ENCODE results near the gene TAF11L5. TPM values are rescaled to one million over a fixed set of nuclear protein-coding genes. Genes with fewer than 3 reads are reported as not detected.
"Not testable (repeated sequence)": the region's sequence is repeated elsewhere in the genome, so short reads cannot be mapped to it uniquely, and the experiment has no call there.

Gene TAF11L5
- total and polyA plus RNA-seq, 2 experiments from 2014 or later: not detected

- H3K36me3 ChIP-seq (ENCODE audit: insufficient read depth); H2AFZ ChIP-seq; H3K4me3 ChIP-seq; H3K9me2 ChIP-seq (ENCODE audit: insufficient read depth); H3K27me3 Mint-ChIP-seq (ENCODE audit: insufficient read depth, low read depth, poor library complexity); H3K9me3 Mint-ChIP-seq; H3K79me2 ChIP-seq (replicated peaks; ENCODE audit: insufficient read depth); H3K4me3 Mint-ChIP-seq; H3K4me2 ChIP-seq; H3K27ac ChIP-seq (ENCODE audit: low read depth); H3K4me1 Mint-ChIP-seq; H4K20me1 ChIP-seq (replicated peaks; ENCODE audit: insufficient read depth); H3F3A ChIP-seq (replicated peaks; ENCODE audit: low read depth); DNase-seq (ENCODE audit: low spot score); ATAC-seq; H3K4me1 ChIP-seq (ENCODE audit: insufficient read depth); H3K27me3 ChIP-seq (ENCODE audit: insufficient read depth); H3K36me3 Mint-ChIP-seq (ENCODE audit: low read depth); H3K27ac Mint-ChIP-seq: not testable (repeated sequence)
Measured at GRCh38 chr5:17486464-17487173, 38.4 kb upstream of the TAF11L5 start.

- no peak overlapping the region for H3K27ac ChIP-seq (ENCODE audit: low read depth)
- H4K20me1 ChIP-seq (replicated peaks; ENCODE audit: insufficient read depth): no peaks in the 10 kb centered on the region
- ATAC-seq: no peak
Measured at GRCh38 chr5:17487174-17487512, 37.9 kb upstream of the TAF11L5 start.

GRCh38 chr5:17491257-17491656, 33.8 kb upstream of the TAF11L5 start:
- not testable (repeated sequence) for H3K36me3 ChIP-seq (ENCODE audit: insufficient read depth); H3K36me3 Mint-ChIP-seq (ENCODE audit: low read depth); H3K27ac ChIP-seq (ENCODE audit: low read depth); H3K4me2 ChIP-seq; H2AFZ ChIP-seq; H3K4me1 ChIP-seq (ENCODE audit: insufficient read depth); H3K79me2 ChIP-seq (replicated peaks; ENCODE audit: insufficient read depth); H3K9me2 ChIP-seq (ENCODE audit: insufficient read depth); H3K4me3 Mint-ChIP-seq; H3K9me3 Mint-ChIP-seq; H4K20me1 ChIP-seq (replicated peaks; ENCODE audit: insufficient read depth); ATAC-seq; H3F3A ChIP-seq (replicated peaks; ENCODE audit: low read depth); H3K27me3 ChIP-seq (ENCODE audit: insufficient read depth); H3K27ac Mint-ChIP-seq; H3K4me1 Mint-ChIP-seq; DNase-seq (ENCODE audit: low spot score); H3K4me3 ChIP-seq; H3K27me3 Mint-ChIP-seq (ENCODE audit: insufficient read depth, low read depth, poor library complexity)

More at GRCh38 chr5:17487174-17487512, 37.9 kb upstream of the TAF11L5 start:
- Mint-ChIP-seq H3K36me3 (ENCODE audit: low read depth) (no peaks in the 10 kb centered on the region), H3K27ac (no peak overlapping the region), H3K27me3 (ENCODE audit: insufficient read depth, low read depth, poor library complexity) (no peaks in the 10 kb centered on the region), H3K4me1 (no peaks in the 10 kb centered on the region), H3K4me3 (no peak overlapping the region), H3K9me3 (peaks cover 2% of the 10 kb centered on the region; the same call in 1 of the 3 replicates)
- H3K4me1 ChIP-seq (ENCODE audit: insufficient read depth): no peaks in the 10 kb centered on the region
- TF ChIP-seq ZNF114 (CRISPR knock-in tag; IDR thresholded peaks at IDR 0.05): no peak
- no peak for TF ChIP-seq CREB1 (CRISPR knock-in tag; IDR thresholded peaks at IDR 0.05; ENCODE audit: low read depth)
- no peak for TF ChIP-seq ETS1 (IDR thresholded peaks at IDR 0.05)
- no peak for TF ChIP-seq JUNB (IDR thresholded peaks at IDR 0.05; ENCODE audit: unreplicated experiment)
- no peak for TF ChIP-seq ZNF331 (CRISPR knock-in tag; IDR thresholded peaks at IDR 0.05; ENCODE audit: low read depth)
- TF ChIP-seq EZH2phosphoT487 (IDR thresholded peaks at IDR 0.05; ENCODE audit: unreplicated experiment): no peak
- TF ChIP-seq STAT1 (IDR thresholded peaks at IDR 0.05; ENCODE audit: unreplicated experiment): no peak
- no peak for TF ChIP-seq EZH2 (IDR thresholded peaks at IDR 0.05; ENCODE audit: low read depth, unreplicated experiment)
- no peak for TF ChIP-seq POLR2AphosphoS5 (IDR thresholded peaks at IDR 0.05; ENCODE audit: low read depth)
- TF ChIP-seq CTCF (conservative IDR thresholded peaks at IDR 0.05; ENCODE audit: low read depth in 2 of 2): no peak
- H3F3A ChIP-seq (replicated peaks; ENCODE audit: low read depth): no peaks in the 10 kb centered on the region
- no peaks in the 10 kb centered on the region for H3K9me2 ChIP-seq (ENCODE audit: insufficient read depth)
- H3K36me3 ChIP-seq (ENCODE audit: insufficient read depth): no peaks in the 10 kb centered on the region
- no peaks in the 10 kb centered on the region for H3K79me2 ChIP-seq (replicated peaks; ENCODE audit: insufficient read depth)
- no peak overlapping the region; the same call in 1 of the 2 replicates for H2AFZ ChIP-seq
- H3K4me3 ChIP-seq: no peak overlapping the region
- H3K4me2 ChIP-seq: no peak overlapping the region
- no peaks in the 10 kb centered on the region for H3K27me3 ChIP-seq (ENCODE audit: insufficient read depth)
- DNase-seq (ENCODE audit: low spot score): no peak
